GM21367 (cell line): ENCODE measurements around the gene PRDM15.

Source experiments
- ATAC-seq: cut with Tn5 transposase; IDR thresholded peaks from one replicate; pipeline ENCODE4 v1.9.1; 2021; ENCODE audit not compliant: unreplicated experiment

PRDM15 gene

GRCh38 chr21:41907496-41908258, 28.5 kb upstream of the PRDM15 start:
- ATAC-seq, result no peak

DNA sequence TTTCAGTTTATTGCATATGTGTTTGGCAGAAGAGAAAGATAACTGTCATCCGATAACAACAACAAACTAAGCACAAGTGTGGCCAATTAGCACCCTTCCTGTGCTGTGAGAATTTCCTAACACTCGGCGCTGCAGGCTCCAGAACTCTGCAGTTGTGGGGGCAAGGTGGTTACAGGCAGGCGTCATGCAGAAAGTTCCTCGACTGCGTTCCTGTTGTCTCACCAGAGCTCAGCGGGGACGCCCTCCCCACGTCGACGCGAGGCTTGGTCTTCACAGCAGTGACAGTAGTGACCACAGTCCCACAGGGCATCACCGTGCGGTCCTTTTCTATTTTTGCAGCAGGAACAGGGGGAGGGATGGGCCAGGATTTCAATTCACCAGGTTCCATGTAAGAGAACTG, 27.6 kb upstream of the PRDM15 start:
- no peak for ATAC-seq

GRCh38 chr21:41903559-41904351, 24.6 kb upstream of the PRDM15 start:
- no peak for ATAC-seq

- ATAC-seq, result no peak
Observed at GRCh38 chr21:41902946-41903345, 23.8 kb upstream of the PRDM15 start.

- ATAC-seq, result no peak
Observed at GRCh38 chr21:41901782-41902181, 22.6 kb upstream of the PRDM15 start.

DNA sequence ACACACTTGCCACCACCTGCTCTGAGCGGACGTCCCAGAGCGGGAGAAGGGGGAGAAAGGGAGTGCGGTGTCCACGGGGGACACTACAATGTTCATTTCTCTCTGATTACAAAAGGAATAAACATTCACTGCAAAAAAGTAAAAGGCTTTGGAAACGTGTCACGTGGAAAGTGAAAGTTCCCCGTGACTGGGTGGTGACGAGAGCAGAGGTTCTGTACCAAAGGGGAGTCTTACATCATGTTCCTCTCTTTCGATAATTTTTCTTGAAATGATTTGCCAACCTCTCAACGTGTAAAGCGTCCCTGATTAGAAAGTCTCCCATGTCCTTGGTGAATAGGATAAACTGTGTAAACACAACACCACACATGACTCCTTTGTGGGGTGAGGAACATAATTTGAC, 22.0 kb upstream of the PRDM15 start:
- ATAC-seq, result no peak

GRCh38 chr21:41900401-41900800, 21.3 kb upstream of the PRDM15 start:
- no peak for ATAC-seq

- ATAC-seq, result no peak
Observed at GRCh38 chr21:41899426-41900202, 20.5 kb upstream of the PRDM15 start.

DNA sequence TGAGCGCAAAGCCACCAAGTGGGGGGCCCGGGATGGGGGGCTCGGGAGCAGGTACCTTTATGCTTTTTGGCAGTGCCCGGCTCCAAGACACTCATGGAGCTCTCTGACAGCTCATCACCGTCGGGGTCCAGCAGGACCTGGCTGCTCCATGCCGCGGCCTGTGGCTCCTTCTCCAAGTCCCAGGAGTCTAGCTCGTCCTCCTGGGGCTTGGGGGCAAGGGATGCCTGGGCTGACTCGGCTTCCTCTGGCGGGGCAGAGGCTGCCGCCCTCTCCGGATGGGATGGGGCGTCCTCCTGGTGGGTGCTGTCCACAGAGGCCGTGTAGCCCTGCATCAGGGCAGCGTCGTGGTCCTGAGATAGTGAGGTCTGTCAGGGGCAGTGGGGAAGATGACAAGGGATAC, 19.9 kb upstream of the PRDM15 start:
- no peak for ATAC-seq

DNA sequence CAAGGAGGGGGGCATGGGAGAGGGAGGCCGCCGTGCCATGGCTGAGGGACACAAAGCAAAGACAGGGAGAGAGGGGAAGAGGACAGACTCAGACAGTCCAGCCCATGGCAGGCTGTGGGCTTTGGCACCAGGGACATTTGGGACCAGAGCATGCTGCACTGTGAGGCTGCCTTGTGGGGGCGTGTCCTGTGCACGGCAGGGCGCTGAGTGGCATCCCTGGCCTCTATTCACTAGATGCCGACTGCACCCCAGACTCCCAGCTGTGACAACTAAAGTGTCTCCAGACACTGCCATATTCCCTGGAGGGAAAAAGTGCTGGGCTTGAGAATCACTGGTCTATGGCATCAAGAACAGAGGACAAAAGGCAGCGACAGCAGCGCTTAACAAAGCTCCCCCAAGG, 18.6 kb upstream of the PRDM15 start:
- ATAC-seq, result no peak

DNA sequence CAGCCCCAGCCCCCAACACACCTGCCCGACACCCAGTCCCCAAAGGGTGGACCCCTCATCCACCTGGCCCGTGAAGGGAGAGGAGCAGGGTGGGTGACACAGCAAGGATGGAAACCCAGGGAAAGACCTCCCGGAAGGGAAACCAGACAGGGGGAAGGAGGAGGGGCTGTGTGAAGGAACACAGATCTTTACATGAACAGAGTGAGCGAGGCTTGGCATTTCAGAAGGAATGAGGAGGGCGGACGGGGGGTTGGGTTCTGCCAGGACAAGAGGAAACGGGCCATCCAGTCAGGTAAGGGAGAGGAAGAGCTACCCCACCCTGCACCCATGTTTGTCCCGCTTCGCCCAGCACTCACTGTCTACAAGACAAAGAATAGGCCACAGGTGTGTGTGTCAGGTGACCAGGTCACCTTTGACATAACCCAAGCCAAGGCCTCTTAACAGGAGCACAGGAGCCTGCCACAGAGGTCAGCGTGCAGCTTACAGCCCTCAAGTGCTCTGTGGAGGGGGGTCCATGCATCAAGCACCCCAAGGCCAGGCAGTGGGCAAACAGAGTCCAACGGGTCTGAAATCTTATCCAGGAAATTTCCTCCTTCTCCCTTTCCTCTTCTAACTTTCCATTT, 18.0 kb upstream of the PRDM15 start:
- no peak for ATAC-seq

- no peak for ATAC-seq
Observed at GRCh38 chr21:41895643-41896493, 16.7 kb upstream of the PRDM15 start.

- no peak for ATAC-seq
Observed at GRCh38 chr21:41894922-41895557, 15.9 kb upstream of the PRDM15 start.

- ATAC-seq, result no peak
Observed at GRCh38 chr21:41894511-41894910, 15.4 kb upstream of the PRDM15 start.

- no peak for ATAC-seq
Observed at GRCh38 chr21:41892726-41893125, 13.6 kb upstream of the PRDM15 start.

GRCh38 chr21:41891132-41891531, 12.0 kb upstream of the PRDM15 start:
- ATAC-seq, result no peak

DNA sequence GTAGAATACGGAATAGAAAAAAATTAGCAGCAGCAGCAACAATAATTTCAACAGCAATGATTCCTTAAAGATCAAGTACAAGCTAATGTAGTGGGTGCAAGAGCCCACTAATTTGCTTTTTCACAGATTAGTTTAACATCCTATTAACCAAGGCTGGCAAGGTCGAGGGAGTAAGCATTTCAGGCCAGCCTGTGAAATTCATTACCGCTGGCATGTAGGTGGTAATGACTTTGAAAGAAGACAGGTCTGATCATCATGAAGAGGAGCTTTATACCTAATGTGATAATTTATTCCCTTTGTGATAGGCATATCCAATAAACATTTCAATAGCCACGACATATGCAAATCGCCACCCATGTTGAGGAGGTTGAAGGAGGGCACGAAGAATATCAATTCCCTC, 11.2 kb upstream of the PRDM15 start:
- ATAC-seq, result no peak

- no peak for ATAC-seq
Observed at GRCh38 chr21:41888749-41889376, 9.7 kb upstream of the PRDM15 start.

GRCh38 chr21:41887667-41888066, 8.5 kb upstream of the PRDM15 start:
- no peak for ATAC-seq
